T-helper 17 cell (primary cell): ENCODE results near the gene YTHDF1. TPM values are rescaled to one million over a fixed set of nuclear protein-coding genes. Genes with fewer than 3 reads are reported as not detected.

ENCODE experiments used
- ATAC-seq: fragments of 150-1000 bp; cut with Tn5 transposase; 2 replicates; pipeline ENCODE4 v1.10.0; 2021; ENCODE audit warnings: mild to moderate bottlenecking, moderate library complexity
- DNase-seq, 3 donors: peaks; one replicate each; pipeline versions ENCODE4 v3.0.0 to v3.0.0-alpha.2; 2020 to 2021
- H3K9me3 ChIP-seq: one replicate; pipeline ENCODE4 v1.7.0; 2013; ENCODE audit warnings: low read length, mild to moderate bottlenecking; ENCODE audit not compliant: control insufficient read depth, poor library complexity, severe bottlenecking
- H3K27ac Mint-ChIP-seq: one replicate; pipeline ENCODE4 v1.8.0; 2022; ENCODE audit warnings: mild to moderate bottlenecking, moderate library complexity, mixed read lengths
- H3K27me3 Mint-ChIP-seq: one replicate; pipeline ENCODE4 v1.8.0; 2022; ENCODE audit warnings: mixed read lengths
- H3K36me3 Mint-ChIP-seq: one replicate; pipeline ENCODE4 v1.8.0; 2022; ENCODE audit warnings: low read depth, mixed read lengths
- H3K4me1 Mint-ChIP-seq: one replicate; pipeline ENCODE4 v1.8.0; 2022; ENCODE audit warnings: mild to moderate bottlenecking, mixed read lengths
- H3K4me3 Mint-ChIP-seq: one replicate; pipeline ENCODE4 v1.8.0; 2022; ENCODE audit warnings: mild to moderate bottlenecking, moderate library complexity, mixed read lengths
- total RNA-seq, 4 donors: library from RNA in 2 of 4; stranded (reverse) in 2 of 4; gene quantifications; one replicate each; pipeline ENCODE4 v1.2.3 and lab custom pipeline; 2022 to 2026

The YTHDF1 gene
- total RNA-seq, 2 donors from 2014 or later = 30.0 to 41.4 TPM

GRCh38 chr20:63187338-63188158 lies 28.4 kb downstream of the YTHDF1 start:
- ATAC-seq (no peak), DNase-seq (no peak)
- peaks cover 3% of the 10 kb centered on the region for H3K4me1 Mint-ChIP-seq
- H3K4me3 Mint-ChIP-seq = no peak overlapping the region
- H3K27me3 Mint-ChIP-seq = peaks cover 13% of the 10 kb centered on the region
- no peaks in the 10 kb centered on the region for H3K36me3 Mint-ChIP-seq
- no peaks in the 10 kb centered on the region for H3K9me3 ChIP-seq
- no peak overlapping the region for H3K27ac Mint-ChIP-seq

GRCh38 chr20:63186528-63187316 lies 29.2 kb downstream of the YTHDF1 start:
- H3K27ac Mint-ChIP-seq = no peak overlapping the region
- peaks cover 17% of the 10 kb centered on the region for H3K27me3 Mint-ChIP-seq
- no peaks in the 10 kb centered on the region for H3K36me3 Mint-ChIP-seq
- H3K9me3 ChIP-seq = no peaks in the 10 kb centered on the region
- H3K4me1 Mint-ChIP-seq = peaks cover 3% of the 10 kb centered on the region
- no peak for ATAC-seq
- H3K4me3 Mint-ChIP-seq = no peak overlapping the region
- DNase-seq = no peak

- Mint-ChIP-seq H3K27me3 (peaks cover 21% of the 10 kb centered on the region), H3K27ac (no peak overlapping the region), H3K4me3 (no peak overlapping the region), H3K36me3 (no peaks in the 10 kb centered on the region), H3K4me1 (peaks cover 3% of the 10 kb centered on the region)
- H3K9me3 ChIP-seq = no peaks in the 10 kb centered on the region
- no peak for DNase-seq
- no peak for ATAC-seq
These were observed 29.8 kb downstream of the YTHDF1 start for GRCh38 chr20:63186084-63186483.

GRCh38 chr20:63185215-63185796 lies 30.6 kb downstream of the YTHDF1 start:
- peaks cover 3% of the 10 kb centered on the region for H3K4me1 Mint-ChIP-seq
- no peak overlapping the region for H3K27ac Mint-ChIP-seq
- DNase-seq = no peak
- no peaks in the 10 kb centered on the region for H3K9me3 ChIP-seq
- H3K4me3 Mint-ChIP-seq = no peak overlapping the region
- ATAC-seq = no peak
- H3K27me3 Mint-ChIP-seq = peaks cover 28% of the 10 kb centered on the region
- H3K36me3 Mint-ChIP-seq = peaks cover 3% of the 10 kb centered on the region

- DNase-seq = peak; percentile 26 to 47 (median 27)
- H3K27ac Mint-ChIP-seq = no peak overlapping the region
- H3K36me3 Mint-ChIP-seq = peaks cover 3% of the 10 kb centered on the region
- peaks cover 4% of the 10 kb centered on the region for H3K4me1 Mint-ChIP-seq
- no peaks in the 10 kb centered on the region for H3K9me3 ChIP-seq
- peak; percentile 55 for ATAC-seq
- peaks cover 33% of the 10 kb centered on the region for H3K27me3 Mint-ChIP-seq
- H3K4me3 Mint-ChIP-seq = no peak overlapping the region
These were observed 32.3 kb downstream of the YTHDF1 start for GRCh38 chr20:63183422-63184146.

GRCh38 chr20:63182946-63183415 lies 33.0 kb downstream of the YTHDF1 start:
- Mint-ChIP-seq H3K36me3 (peaks cover 3% of the 10 kb centered on the region), H3K4me1 (peaks cover 5% of the 10 kb centered on the region), H3K4me3 (no peak overlapping the region), H3K27ac (no peak overlapping the region), H3K27me3 (peaks cover 33% of the 10 kb centered on the region)
- H3K9me3 ChIP-seq = no peaks in the 10 kb centered on the region
- no peak for ATAC-seq
- no peak for DNase-seq

- Mint-ChIP-seq H3K27me3 (peaks cover 33% of the 10 kb centered on the region), H3K4me3 (no peak overlapping the region), H3K4me1 (peaks cover 7% of the 10 kb centered on the region), H3K36me3 (peaks cover 3% of the 10 kb centered on the region), H3K27ac (no peak overlapping the region)
- no peaks in the 10 kb centered on the region for H3K9me3 ChIP-seq
- no peak for ATAC-seq
- DNase-seq = no peak
These were observed 33.5 kb downstream of the YTHDF1 start for GRCh38 chr20:63182425-63182824.

GRCh38 chr20:63181226-63181625 lies 34.7 kb downstream of the YTHDF1 start:
- peaks cover 3% of the 10 kb centered on the region for H3K36me3 Mint-ChIP-seq
- DNase-seq = no peak

GRCh38 chr20:63180569-63181185 lies 35.3 kb downstream of the YTHDF1 start:
- DNase-seq = no peak
- peaks cover 3% of the 10 kb centered on the region for H3K36me3 Mint-ChIP-seq
- ATAC-seq = no peak
- H3K27ac Mint-ChIP-seq = peak overlapping the region; percentile 60
- H3K4me1 Mint-ChIP-seq = peaks cover 10% of the 10 kb centered on the region
- no peaks in the 10 kb centered on the region for H3K9me3 ChIP-seq
- peaks cover 48% of the 10 kb centered on the region for H3K27me3 Mint-ChIP-seq
- no peak overlapping the region for H3K4me3 Mint-ChIP-seq

More at GRCh38 chr20:63181226-63181625, 34.7 kb downstream of the YTHDF1 start:
- Mint-ChIP-seq H3K4me3 (no peak overlapping the region), H3K27ac (peak overlapping the region; percentile 60), H3K27me3 (peaks cover 44% of the 10 kb centered on the region), H3K4me1 (peaks cover 9% of the 10 kb centered on the region)
- no peak for ATAC-seq
- no peaks in the 10 kb centered on the region for H3K9me3 ChIP-seq

GRCh38 chr20:63179687-63180568 lies 36.0 kb downstream of the YTHDF1 start:
- H3K27me3 Mint-ChIP-seq = peaks cover 48% of the 10 kb centered on the region
- H3K4me3 Mint-ChIP-seq = peak overlapping the region; percentile 82
- DNase-seq = no peak
- H3K9me3 ChIP-seq = no peaks in the 10 kb centered on the region
- no peak overlapping the region for H3K27ac Mint-ChIP-seq
- peaks cover 10% of the 10 kb centered on the region for H3K4me1 Mint-ChIP-seq
- no peak for ATAC-seq
- H3K36me3 Mint-ChIP-seq = peaks cover 3% of the 10 kb centered on the region

GRCh38 chr20:63178889-63179686 lies 36.8 kb downstream of the YTHDF1 start:
- H3K27me3 Mint-ChIP-seq = peaks cover 48% of the 10 kb centered on the region
- H3K4me1 Mint-ChIP-seq = peaks cover 10% of the 10 kb centered on the region
- H3K36me3 Mint-ChIP-seq = peaks cover 3% of the 10 kb centered on the region
- no peaks in the 10 kb centered on the region for H3K9me3 ChIP-seq
- peak; percentile 82 for ATAC-seq
- no peak overlapping the region for H3K27ac Mint-ChIP-seq
- DNase-seq = peak; percentile 48 to 62 (median 54)
- H3K4me3 Mint-ChIP-seq = peak overlapping the region; percentile 82
